ENCODE measurements around the gene XG.
"Not testable (repeated sequence)": the region's sequence is repeated elsewhere in the genome, so short reads cannot be mapped to it uniquely, and the experiment has no call there.

The XG gene

GRCh38 chrX:2781698-2782097, 29.9 kb downstream of the XG start:
- DNase-seq: no peak

GRCh38 chrX:2782171-2782570, 30.3 kb downstream of the XG start:
- DNase-seq: no peak

DNA sequence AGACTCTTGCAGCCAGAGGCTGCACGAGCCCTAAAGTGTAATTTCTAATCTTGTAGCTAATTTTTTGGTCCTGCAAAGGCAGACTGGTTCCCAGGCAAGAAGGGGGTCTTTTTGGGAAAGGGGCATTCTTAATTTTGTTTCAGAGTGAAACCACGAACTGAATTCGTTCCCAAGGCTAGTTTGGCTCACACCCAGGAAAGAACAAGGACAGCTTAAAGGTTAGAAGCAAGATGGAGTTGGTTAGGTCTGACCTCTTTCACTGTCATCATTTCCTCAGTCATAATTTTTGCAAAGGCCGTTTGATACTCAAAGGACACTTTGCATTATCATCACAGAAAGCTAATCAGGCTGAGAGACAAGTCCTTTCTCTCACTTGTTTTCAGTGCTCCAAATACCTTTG, 30.9 kb downstream of the XG start:
- DNase-seq: no peak

DNA sequence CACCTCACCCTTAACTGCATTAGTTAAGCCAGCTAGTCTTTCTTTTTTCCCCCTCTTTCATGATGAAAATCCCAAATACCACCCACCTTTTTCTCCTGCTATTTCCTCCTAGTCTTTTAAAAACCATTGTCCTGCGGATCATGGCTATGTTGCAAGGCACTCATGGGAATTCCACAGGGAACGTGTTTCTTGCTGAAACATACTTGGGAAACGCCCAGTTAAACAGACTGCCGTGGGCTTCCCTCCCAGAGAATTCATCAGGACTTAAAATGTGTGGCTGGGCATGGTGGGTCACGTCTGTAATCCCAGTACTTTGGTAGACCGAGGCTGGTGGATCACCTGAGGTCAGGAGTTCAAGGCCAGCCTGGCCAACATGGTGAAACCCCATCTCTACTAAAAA, 32.2 kb downstream of the XG start:
- no peak for DNase-seq

GRCh38 chrX:2785538-2785937, 33.7 kb downstream of the XG start:
- DNase-seq: no peak

GRCh38 chrX:2788980-2789379, 37.1 kb downstream of the XG start:
- no peak for DNase-seq

GRCh38 chrX:2789569-2789968, 37.7 kb downstream of the XG start:
- no peak for DNase-seq

DNA sequence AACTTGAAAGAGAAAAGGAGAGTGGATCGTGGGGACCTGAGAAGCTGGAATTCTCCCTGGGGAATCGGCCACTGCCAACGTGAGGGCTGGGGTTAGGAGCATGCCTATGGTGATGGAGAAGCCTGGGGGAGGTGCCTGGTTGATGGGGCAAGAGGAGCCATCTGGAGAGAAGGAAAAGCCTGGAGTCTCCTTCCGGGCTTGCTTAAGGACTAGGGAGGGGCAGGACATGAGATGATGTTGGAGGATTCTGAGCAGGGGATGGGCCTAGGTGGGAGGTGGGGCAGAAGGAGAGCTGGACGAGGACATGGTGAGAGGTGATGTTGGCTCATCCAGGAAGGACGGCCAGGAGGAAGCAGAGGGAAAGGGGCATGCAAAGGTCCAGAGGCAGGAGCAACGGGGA, 41.9 kb downstream of the XG start:
- no peak for DNase-seq

- no peak for DNase-seq
These were observed 42.5 kb downstream of the XG start for GRCh38 chrX:2794336-2794735.

GRCh38 chrX:2796808-2797207, 45.0 kb downstream of the XG start:
- not testable (repeated sequence) for DNase-seq

GRCh38 chrX:2799369-2799768, 47.5 kb downstream of the XG start:
- DNase-seq: no peak

- DNase-seq: not testable (repeated sequence)
These were observed 48.1 kb downstream of the XG start for GRCh38 chrX:2799980-2800379.

GRCh38 chrX:2801223-2801622, 49.4 kb downstream of the XG start:
- DNase-seq: no peak

DNA sequence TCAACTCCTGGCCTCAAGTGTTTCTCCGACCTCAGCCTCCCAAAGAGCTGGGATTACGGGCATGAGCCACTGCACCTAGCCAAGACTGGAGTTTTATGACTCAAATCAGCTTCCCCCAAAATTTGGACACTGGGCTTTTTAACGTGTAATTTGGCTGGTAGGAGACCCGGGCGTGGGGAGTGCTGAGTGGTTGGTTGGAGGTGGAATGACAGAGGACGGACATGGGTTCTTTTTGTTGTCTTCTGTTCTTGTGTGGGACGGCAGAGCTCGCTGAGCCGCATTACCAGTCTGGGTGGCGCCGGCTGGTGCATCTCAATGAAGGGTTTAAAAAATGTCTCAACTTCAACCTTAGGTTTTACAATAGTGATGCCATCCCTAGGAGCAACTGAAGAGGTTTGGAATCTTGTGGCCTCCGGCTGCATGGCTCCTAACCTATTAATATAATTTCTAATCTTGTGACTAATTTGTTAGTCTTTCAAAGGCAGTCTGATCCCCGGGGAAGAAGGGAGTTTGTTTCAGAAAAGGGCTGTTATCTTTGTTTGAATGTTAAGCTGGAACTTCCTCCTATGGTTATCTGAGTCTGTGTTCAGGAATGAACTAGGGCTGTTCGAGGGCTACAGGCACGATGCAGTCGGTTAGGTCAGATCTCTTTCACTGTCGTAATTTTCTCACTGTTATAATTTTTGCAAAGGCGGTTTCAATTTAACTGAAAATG, 50.7 kb downstream of the XG start:
- DNase-seq: not testable (repeated sequence)

DNA sequence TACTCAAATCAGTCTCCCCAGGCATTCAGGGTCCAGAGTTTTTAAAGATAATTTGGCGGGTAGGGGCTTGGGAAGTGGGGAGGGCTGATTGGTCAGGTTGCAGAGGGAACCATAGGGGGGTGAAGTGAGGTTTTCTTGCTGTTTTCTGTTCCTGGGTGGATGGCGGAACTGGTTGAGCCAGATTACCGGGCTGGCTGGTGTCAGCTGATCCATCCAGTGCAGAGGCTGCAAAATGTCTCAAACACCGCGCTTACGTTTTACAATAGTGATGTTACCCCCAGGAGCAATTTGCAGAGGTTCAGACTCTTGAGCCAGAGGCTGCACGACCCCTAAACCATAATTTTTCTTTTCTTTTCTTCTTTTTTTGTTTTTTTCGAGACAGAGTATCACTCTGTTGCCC, 51.6 kb downstream of the XG start:
- DNase-seq: not testable (repeated sequence)

GRCh38 chrX:2804106-2804843, 52.4 kb downstream of the XG start:
- not testable (repeated sequence) for DNase-seq

DNA sequence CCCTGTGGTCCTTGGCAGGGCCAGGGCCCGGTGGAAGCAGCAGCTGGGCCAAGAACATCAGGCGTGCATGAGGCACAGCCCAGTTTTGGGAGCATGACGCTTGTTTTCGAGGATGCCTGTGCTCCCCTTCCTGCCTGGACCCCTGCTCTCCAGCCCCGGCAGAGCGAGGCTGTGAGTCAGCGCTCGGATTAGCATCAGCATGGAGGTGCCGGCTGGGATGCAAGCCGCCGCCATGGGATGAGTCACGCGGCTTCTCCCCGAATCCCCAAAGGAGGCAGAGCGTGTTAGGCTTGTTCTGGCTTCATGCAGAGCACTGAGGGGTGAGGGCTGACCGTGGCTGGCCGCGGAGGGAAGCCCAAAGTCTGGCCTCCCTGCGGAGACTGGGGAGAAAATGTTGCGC, 53.0 kb downstream of the XG start:
- DNase-seq: not testable (repeated sequence)

DNA sequence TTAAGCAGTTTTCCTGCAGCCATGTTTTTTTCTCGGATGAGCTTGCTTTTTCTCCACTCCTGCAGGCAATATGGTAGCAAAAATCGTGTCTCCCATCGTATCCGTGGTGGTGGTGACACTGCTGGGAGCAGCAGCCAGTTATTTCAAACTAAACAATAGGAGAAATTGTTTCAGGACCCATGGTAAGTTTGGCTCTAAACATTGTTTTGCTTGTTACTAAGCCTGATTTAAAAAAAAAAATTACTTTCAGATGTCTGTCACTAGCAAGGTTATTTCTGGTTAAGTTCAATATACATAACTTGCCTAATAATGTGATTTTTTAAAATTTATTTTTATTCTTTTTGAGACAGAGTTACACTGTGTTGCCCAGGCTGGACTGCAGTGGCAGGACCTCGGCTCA, 59.4 kb downstream of the XG start:
- no peak for DNase-seq

- not testable (repeated sequence) for DNase-seq
These were observed 60.5 kb downstream of the XG start for GRCh38 chrX:2812161-2812907.

DNA sequence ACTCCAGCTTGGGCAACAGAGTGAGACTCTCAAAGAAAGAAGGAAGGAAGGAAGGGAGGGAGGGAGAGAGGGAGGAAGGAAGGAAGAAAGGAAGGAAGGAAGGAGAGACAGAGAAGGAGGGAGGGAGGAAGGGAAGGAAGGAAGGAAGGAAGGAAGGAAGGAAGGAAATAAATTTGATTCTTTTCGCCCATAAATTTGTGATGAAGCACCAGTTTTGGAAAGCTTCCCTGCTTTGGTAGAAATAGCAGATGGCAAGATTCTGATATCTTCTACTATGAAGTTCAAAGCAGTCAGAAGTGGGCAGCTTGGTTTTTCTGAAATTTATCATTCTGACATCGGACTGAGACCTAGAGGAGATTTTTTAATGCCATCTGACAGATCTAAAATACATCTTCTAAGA, 65.2 kb downstream of the XG start:
- no peak for DNase-seq

- no peak for DNase-seq
These were observed 67.7 kb downstream of the XG start for GRCh38 chrX:2819345-2820135.

- DNase-seq: no peak
These were observed 68.4 kb downstream of the XG start for GRCh38 chrX:2820136-2820771.
